Panc1 (cell line): ENCODE results near the gene CGB1.

Experiments
- REST ChIP-seq, 2 experiments: IDR thresholded peaks; 2 replicates each; pipeline ENCODE4 v1.6.1; 2011 to 2012; ENCODE audit warnings: low read depth in 2 of 2, control low read depth in 1 of 2, low read length in 1 of 2, mild to moderate bottlenecking in 1 of 2, moderate library complexity in 1 of 2; ENCODE audit not compliant: insufficient read depth in 1 of 2
- TCF7L2 ChIP-seq: IDR thresholded peaks from 2 replicates; pipeline ENCODE4 v1.6.1; 2011; ENCODE audit warnings: mild to moderate bottlenecking, low read depth, low read length, inconsistent platforms
- TF ChIP-seq, protein P1 (sequence below): fragments of 450-650 bp; IDR thresholded peaks from 2 replicates; pipeline ENCODE4 v1.5.1; 2017; ENCODE audit warnings: mild to moderate bottlenecking

- TF ChIP-seq REST (IDR thresholded peaks at IDR 0.05; ENCODE audit: insufficient read depth in 1 of 2, low read depth in 2 of 2, low read length in 1 of 2) (no peak), TCF7L2 (no peak)
- TF ChIP-seq, protein P1, sequence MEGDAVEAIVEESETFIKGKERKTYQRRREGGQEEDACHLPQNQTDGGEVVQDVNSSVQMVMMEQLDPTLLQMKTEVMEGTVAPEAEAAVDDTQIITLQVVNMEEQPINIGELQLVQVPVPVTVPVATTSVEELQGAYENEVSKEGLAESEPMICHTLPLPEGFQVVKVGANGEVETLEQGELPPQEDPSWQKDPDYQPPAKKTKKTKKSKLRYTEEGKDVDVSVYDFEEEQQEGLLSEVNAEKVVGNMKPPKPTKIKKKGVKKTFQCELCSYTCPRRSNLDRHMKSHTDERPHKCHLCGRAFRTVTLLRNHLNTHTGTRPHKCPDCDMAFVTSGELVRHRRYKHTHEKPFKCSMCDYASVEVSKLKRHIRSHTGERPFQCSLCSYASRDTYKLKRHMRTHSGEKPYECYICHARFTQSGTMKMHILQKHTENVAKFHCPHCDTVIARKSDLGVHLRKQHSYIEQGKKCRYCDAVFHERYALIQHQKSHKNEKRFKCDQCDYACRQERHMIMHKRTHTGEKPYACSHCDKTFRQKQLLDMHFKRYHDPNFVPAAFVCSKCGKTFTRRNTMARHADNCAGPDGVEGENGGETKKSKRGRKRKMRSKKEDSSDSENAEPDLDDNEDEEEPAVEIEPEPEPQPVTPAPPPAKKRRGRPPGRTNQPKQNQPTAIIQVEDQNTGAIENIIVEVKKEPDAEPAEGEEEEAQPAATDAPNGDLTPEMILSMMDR, result no peak
These were observed 32.3 kb upstream of the CGB1 start for GRCh38 chr19:49069026-49069425.
